Upper lobe of left lung (tissue), 4 donors: ENCODE results near the gene FLII.

Source experiments
- CTCF ChIP-seq, 6 experiments: fragments of 450-650 bp in 4 of 6; fragments of 200-600 bp in 2 of 6; sonication (generic) in 2 of 6; IDR thresholded peaks; one replicate each; pipeline ENCODE4 v1.5.1; 2016 to 2019; ENCODE audit warnings: antibody characterized with exemption in 6 of 6
- EP300 ChIP-seq, 4 donors: sonication (generic); formaldehyde crosslinking; IDR thresholded peaks; one replicate each; pipeline ENCODE4 v1.5.1; 2017; ENCODE audit warnings: antibody characterized with exemption in 4 of 4, control low read depth in 2 of 4
- POLR2A ChIP-seq, 4 donors: fragments of 450-650 bp; IDR thresholded peaks; one replicate each; pipeline ENCODE4 v1.5.1; 2016 to 2017; ENCODE audit warnings: antibody characterized with exemption in 4 of 4, mild to moderate bottlenecking in 2 of 4

DNA sequence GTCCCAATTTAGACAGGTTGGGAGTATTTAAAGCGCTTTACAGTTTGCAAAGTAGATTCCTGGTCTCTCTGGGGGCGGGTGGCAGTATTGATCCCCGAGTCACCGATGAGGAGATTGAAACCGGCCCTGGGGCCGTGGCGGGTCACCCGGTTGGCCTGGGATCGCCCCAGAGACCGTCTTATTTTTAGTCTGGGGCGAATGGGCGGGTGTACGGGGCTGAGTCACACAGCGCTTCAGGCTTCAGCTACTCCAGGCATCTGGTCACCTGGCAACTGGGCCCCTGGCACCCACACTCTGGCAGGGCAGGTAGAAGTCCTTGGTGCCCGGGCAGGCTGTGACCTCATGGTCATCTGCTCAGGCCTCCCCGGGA is 2.6 kb upstream of the FLII start:
- TF ChIP-seq CTCF (IDR thresholded peaks at IDR 0.05), result no peak
- TF ChIP-seq EP300 (IDR thresholded peaks at IDR 0.05), result no peak
- TF ChIP-seq POLR2A (IDR thresholded peaks at IDR 0.05), result no peak
